NCI-H2196 (cell line): ENCODE results near the gene EGFR.
A peak's percentile ranks its signal among the peaks of the same experiment; 100 is the strongest.

Experiments
- DNase-seq: peaks from one replicate; lab custom pipeline; 2025; ENCODE audit not compliant: unreplicated experiment; lab: John Stamatoyannopoulos, UW

EGFR gene

DNA sequence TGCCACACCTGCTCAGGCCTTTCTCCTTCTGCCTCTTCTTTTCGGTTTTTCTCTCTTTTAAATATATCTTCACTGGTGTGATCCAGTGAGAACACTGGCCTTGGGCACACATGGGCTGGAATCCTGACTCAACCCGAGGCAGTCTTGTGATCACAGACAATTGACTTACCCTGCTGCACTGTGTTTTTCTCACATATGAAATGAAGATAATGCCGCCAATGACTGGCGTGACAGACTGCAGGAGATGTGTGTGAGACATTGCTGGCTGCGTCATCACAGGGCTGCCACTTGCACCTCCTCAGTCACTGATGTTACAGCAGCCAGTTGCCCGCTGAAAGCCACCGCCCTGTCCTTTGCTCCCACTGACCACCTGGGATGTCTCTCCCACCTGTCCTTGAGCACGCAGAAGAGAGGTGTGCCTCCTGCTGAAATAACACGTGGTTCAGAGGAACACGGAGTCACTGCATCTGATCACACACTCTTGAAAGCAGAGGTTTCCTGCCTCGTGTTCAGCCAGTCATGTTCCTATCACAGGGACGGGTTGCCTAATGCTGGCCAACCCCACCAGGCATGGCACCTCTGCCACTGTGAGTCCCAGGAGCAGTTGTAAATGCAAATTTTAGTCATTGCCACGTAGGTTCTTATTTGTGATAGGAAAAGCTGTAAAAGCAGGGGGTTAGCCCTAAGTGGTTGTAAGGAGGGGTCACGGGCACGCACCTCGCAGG lies 221.8 kb downstream of the EGFR start:
- no peak for DNase-seq

DNA sequence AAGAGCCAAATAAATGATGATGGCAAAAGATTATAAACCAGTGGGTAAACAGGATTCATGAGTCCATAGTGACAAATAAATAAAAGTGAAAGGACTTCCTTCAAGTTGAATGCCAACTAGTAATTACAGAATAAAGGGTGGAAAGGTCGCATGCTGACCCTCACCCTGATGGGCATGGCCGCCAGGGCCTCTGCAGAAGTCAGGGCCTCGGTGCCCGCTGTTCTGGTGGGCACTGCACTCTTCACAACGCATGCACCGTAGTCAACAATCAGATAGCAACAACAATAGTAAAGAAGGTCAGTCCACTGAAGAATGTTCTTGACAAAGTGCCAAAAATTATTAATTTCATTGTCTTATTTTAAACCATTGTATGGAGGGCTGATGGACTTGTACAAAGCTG lies 223.1 kb downstream of the EGFR start:
- no peak for DNase-seq

DNA sequence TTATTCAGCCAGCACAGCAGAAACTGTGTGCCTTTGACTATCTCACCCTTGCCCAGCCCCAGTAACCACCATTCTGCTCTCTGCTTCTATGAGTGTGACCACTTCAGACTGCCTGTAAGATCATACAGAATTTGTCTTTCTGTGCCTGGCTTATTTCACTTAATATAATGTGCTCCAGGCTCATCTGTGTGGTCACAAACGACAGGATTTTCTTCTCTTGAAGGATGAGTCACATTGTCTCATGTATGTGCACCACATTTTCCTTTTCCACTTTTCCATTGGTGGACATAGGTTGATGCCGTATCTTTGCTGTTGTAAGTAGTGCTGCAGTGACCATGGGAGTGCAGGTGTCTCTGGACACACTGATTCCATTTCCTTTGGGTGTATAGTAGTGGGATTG lies 223.8 kb downstream of the EGFR start:
- no peak for DNase-seq

DNA sequence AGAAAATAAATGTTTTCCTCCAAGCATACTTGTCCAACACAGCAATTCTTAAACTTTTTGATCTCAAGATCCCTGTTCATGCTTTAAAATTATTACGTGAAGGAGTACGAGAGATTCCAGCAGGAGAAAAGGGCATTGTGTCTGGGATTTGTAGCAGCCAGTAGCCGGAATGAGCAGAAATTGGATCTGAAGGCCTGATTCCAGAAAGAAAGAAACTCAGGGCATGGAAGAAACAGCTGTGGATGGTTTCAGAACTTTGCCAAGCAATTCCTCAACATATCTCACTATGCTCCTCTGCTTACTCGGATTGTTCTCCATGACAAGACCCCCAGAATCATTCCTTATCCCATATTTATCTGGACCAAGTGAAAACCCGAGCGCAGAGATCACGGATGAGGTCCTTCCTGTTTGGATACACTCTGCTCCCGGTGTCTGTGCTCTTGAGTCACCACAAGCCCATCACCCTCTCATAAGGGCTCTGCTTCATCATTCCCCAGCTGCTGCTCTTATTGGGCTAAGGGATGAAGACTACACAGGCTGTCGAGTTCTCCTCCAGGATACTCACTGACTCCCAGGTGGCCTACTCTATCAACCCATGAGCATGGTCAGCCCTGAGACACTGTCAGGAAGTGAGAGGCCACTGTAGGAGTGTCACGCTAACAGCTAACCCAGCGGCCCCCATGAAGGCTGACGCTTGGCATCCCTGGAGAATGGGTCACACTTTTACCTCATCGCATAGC lies 225.4 kb downstream of the EGFR start:
- no peak for DNase-seq

DNA sequence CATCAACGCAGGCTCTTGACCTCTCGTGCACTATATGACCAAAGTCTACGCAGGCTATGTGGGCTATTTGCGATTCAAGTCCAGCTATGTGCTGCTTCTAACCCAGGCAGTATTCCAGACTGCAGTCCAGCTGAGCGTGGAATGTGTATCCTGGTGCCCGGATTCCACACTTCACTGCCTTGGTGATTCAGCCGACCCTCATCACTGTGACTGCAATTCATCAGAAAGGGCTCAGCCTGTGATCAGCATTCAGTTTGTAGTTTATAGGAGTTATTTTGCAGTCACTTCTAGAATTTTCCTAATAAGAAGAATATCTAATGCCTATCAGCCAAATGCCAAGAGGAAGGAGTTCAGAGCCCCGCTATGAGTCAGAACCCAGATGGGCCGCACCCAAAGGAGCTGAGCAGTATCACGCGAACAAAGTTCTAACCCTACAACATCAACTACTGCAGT lies 226.5 kb downstream of the EGFR start:
- no peak for DNase-seq

DNA sequence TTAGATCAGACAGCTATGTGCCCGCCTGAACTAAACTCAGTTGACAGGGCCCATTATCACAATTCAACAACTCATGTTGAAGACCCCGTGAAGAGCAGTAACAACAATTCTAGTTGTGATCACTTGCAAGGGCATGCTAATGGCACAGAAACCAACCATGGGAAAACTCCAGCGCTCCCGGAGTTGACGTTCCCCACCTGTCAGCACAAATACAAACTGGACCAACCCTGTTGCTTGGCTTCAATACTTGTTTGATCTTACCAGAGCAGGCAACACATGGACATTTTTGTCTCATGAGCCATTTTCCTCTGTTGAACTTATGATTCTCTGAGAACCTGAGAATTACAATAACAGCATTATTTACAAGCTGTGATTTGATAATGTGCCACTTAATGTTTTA lies 227.4 kb downstream of the EGFR start:
- no peak for DNase-seq

DNA sequence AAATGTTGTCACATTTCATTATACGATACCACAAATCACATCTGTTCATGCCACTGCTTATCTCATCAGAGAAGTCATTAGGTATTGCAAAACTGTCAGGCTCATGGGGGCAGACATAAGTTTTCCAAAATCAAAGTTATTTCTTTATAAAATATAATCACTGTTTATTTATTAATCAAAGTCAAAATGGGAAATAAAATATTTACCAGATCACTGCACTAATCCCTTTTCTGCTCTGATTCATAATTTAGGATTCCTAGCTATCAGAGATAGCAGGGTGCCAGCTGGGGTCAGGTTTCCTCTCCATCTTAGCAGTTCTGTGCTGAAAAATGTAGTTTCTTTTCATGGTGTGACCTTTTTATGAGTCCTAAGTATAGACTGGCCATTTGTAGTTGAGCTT lies 228.6 kb downstream of the EGFR start:
- DNase-seq, result no peak

DNA sequence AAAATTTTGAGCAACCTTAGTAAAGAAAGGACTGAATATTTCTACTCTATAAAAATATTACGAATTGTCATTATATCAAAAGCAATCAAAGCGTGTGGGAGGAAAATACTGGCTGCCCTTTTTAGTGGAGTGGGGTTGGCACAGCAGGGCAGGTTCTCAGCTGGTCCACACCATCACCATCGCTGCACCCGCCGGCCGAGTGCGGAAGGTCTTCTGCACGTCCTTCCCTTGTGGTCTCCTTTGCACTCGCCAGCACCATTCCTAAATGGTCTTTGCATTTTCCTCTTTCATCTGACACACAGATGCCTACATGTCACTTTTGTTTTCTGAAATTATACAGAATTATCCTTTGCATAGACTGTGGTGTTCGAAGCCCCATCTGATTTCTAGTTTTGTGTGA lies 229.7 kb downstream of the EGFR start:
- no peak for DNase-seq

DNA sequence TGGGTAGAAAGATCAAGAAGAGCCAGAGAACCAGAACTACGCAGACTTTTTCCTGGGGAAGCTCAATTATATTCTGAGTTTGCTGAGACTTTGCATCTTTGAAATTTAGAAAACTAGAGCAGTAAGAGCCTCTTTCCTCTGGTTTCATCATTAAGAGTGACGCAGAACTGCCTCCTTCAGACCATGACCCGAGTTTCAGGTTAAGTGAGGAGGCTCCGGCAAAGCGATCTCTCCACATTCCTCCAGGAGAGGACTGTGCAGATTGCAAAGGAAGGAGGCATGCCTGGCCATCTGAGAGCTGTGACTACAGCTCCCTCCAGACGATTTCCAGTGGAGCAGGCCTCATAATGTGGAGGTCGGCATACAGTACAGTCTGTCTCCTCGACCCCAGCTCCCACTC lies 230.5 kb downstream of the EGFR start:
- no peak for DNase-seq

DNA sequence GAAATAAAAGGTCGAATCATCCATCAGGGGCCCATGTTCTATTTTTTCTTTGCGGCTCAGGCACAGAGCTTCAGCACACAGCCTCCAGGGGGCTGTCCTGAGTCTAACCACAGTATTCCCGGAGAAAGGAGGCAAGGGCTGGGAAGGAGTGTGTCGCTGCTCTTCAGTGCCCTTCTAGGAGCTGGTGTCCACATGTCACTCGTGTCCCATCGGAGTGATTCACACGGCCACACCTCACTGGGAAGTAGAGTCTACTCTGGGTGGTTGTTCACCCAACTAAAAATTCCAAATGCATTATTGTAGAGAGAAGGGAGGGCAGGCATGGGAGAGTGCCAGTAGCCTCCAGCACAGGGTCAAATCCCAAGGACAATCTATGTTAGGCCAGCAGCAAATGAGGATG lies 231.5 kb downstream of the EGFR start:
- no peak for DNase-seq

DNA sequence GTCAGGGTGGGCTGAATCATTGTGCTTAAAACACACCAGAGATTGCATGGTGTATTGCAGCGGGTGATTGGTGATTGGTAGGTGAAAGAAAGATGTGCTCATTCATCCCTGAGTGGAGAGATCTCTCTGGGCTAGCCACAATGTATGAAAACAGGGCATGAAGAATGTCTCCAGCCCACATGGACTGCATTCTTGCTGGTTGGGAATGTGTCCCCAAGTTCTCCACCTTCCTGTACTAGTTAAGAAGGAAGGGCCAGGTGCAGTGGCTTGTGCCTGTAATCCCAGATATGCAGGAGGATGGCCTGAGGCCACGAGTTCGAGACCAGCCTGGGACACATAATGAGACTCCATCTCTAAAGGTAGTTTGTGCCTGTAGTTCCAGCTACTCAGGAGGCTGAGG lies 232.5 kb downstream of the EGFR start:
- DNase-seq, result no peak

DNA sequence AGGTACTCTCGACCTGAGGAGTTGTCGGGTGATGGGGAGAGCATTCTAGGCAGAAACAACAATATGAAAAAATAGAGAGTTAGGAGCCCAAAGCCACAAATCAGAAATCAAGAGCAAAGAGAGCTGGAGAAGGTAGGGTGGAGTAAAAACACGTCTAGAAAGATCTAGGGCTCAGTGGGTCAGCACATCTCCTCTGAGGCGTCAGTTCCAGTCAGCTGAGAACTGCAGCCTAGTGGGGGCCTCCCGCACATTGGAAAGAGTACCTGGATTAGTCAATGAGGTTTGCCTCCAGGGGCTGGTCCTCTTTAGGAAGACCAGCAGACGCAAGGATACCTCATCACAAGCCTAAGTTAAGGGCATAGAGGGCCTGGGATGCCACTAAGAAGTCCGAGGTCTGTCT lies 233.1 kb downstream of the EGFR start:
- no peak for DNase-seq

DNA sequence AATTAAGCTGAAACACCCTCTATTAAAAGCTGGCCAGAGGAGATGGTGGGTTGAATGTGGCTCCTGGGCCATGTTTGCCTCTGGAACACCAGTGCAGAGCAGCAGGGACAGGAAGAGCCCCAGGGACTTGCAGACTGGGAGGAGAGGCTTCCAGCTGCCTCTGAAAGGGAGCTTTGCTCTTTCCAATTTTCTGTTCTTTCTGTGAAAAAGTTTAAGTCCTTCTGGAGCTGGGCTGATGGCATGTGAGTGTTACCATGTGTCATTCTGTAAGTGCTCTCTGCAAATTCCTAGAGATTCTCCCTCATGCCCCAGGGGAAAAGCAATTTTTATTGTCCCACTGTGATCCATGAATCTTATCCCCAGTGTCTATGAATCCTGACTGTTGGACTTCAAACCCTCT lies 233.6 kb downstream of the EGFR start:
- DNase-seq, result no peak

DNA sequence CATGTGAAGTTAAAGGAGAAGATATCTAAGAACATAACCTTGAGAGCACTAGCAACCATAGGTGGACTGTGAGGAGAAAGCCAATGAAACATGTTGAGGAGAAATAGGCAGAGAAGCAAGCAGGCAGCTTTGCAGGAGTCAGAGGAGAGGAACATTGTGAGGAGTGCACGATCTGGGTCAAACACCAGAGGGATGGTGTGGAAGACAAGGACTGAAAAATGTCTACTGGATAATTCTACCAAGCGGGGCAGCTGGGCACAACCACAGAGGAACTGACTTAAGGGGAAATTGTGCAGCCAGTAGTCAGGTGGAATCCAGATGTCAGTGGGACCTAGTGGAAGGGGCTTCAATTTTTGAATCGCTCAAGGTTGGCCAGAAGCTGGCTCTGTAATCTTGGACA lies 234.4 kb downstream of the EGFR start:
- no peak for DNase-seq

DNA sequence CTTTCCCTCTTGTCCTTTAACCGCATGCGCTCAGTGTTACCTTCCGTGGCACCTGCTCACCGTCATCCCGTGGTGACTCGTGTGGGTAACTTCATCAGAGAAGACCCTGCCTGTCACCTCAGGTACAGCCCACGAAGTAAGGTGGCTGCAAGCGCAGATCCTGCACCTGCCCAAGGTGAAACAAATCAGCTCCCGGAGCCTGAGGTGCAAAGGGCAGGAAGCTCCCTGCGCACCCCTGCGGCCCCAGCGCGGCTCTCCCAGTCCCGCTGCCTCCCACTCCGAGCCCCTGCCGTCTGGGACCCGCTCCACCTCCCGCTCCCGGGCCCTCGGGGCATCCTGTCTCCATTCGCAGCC lies 235.4 kb downstream of the EGFR start:
- DNase-seq, result no peak

DNA sequence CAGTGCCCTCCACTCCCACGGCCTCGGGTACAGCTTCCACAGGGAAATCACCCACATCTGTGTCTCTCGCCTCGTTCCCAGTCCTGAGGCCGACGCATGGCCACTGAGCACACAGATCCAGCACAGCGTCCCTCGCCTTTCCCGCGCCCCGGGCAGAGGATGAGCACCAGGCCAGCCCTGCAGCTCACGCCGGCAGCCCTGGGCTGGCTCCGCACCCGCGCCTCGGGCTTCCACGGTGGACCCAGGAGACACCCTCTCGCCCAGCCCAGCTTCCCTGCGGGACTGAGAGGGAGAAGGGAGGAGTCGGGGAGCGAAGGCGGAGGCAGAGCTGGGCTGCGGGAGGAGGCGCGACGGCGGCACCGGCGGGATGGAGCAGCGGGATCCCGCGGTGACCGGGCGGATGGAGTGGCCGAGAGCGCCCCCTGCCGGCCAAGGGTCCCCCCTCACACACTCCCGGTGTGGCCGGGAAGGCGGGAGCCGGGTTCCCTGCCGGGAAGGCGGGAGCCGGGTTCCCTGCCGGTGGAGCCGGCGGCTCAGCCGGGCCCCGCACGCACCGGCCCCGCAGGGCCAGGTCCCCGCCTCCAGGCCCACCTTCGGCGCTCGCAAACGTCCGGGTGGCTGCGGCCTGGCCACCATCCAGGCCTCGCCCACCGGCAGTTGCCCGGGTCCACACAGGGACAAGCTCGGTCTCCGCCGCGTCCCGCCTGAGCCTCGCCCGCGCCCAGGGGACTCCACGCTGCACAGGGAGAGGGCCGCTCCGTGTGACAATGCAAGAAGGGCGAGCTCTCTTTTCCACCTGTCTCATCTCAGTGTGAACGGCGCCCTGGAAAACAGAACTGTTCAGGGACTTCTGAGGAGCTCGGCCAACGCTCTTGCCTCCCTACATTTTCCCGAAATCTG lies 236.0 kb downstream of the EGFR start:
- peak; percentile 84 for DNase-seq

DNA sequence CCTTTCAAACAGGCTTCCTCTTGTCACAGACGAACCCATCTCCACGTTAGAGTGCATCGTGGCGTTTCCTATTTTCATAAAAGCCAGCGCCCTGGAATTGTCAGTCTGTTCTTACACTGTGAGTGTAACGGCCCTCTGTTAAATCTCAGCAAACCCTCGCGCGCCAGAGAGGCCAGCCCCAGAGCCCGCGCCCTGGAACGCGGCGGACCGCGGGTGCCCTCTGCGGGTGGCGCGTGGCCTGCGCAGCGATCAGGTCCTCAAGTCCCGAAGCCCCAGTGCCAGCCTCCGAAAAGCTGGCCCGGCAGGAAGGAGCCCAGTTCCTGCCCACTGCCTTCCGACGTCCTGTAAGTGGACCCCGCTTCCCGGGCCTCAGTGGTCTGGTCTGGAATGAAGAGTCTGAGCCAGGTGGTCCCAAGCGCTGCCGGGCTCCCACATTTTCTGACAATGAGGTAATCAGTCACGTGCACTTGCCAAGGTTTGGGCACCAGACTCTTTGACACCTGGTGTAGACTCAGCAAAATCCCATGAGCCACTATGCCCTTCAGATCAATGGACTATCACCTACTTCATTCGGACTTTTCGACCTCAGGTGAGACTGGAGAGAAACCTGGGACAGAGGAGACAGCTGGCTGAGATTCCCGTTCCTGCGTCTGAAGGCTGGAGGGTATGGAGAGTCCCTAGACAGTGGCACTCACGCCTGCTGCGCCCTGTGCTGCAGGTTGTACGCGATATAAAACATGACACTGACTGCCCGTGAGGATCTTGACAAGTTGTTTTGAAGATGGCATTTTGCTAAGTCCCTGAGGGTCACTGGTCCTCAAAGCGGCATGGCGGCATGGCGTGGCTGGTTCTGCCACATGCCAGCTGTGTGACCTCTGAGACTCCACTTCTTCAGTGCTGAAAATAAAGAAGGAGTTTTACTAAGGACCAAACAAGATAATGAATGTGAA lies 237.0 kb downstream of the EGFR start:
- DNase-seq, result peak; percentile 83

DNA sequence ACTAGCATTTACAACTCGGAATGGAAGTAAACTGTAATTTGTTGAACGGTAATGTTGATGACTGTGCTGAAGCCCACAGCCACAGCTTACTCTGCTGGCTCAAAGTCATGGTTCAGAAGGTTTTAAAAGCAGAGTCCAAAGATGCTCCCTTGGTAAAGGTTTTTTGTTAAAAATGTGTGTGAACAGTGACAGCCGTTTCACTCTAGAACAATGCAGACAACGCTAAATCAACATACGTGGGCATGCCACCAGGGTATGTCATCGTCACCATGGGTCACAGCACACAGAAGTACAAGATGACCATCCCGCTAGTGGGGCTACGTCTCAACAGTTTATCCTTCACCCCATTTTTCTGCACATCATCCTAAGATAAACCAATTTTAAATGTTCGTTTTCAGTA lies 239.8 kb downstream of the EGFR start:
- DNase-seq, result no peak

DNA sequence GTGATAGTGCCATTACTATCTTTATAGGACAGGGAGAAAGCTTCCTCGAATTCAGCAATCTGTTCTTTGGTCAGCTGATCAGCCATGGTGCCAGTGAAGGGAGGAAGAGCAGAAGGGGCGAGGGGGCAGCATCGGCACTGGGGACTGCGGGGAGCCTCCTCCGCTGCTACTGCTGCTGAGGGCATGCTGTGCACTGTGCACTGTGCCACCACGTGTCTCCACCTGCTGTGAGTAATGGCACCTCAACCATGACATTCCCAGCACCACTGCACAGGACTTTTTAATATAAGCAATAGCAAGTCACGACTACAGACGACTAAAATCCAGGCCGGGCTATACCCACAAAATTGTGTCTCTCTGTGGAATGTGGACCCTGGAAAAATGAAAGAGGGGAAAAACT lies 241.4 kb downstream of the EGFR start:
- no peak for DNase-seq

DNA sequence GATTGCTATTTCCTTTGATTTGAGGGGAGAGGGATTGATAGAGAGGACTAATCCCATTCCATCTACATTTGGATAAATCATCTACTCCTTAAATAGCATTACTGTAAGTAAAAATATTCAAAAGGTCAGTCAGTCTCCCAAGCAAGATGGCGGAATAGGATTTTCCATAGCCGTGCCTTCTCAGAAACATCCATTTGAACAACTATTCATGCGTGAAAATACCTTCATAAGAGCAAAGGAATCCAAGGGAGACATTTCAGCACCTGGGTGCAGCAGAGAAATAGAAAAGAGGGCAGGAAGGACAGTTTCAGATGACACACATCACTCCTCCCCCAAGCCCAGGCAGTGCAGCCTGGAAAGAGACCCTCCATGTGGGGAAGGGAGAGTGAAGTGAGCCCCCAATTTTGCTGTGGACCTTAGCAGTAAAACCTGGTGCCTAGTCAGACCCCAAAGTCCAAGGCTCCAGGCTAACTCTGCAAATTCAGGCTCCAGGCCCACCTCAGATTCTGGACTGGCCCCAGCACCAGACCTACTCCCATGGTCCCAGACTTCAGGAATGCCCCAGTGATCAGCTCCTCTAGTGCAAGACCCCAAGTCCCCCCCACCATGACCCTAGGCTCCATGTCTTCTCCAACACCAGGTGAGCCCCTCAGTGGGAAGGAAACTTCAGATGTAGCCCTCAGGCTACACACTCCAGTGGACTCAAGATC lies 242.0 kb downstream of the EGFR start:
- no peak for DNase-seq
